NCI-H1694 (cell line): ENCODE results near the gene CHST11.

Source experiments
- DNase-seq: peaks from one replicate; lab custom pipeline; 2025; lab: John Stamatoyannopoulos, UW

The CHST11 gene

DNA sequence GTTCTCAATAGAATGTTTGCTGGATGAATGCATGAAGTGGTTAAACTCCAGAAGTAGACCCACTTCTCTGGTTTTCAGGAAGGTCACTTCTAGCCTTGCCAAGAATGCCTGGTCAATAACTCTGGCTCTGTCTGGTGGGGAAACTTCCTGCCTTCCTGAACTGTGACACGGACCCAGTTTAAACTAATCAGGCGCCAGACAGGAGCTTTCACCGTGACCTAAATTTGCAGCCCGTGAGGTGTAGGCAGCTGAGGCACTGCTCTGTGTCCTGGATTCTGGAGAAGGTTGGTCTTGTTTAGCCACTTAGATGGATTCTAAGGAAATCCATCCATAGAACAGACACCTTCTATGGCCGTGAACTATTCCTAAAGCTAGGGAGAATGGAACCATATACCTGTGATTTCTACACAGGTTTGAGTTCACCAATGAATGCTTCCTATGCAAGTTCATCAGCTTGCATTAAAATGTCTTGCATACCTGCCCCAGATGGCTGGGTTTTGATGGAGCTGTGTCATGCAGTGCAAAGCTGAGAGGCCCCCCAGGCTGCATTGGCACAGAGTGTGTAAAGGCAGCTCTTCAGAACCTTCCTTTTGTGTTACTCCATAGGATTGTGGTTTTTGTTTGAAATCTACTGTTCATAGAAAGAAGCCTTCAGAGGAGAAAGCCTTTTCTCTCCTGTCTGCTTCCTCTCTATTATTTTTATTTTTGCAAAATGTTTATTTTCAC, 4.4 kb downstream of the CHST11 start:
- DNase-seq: no peak

DNA sequence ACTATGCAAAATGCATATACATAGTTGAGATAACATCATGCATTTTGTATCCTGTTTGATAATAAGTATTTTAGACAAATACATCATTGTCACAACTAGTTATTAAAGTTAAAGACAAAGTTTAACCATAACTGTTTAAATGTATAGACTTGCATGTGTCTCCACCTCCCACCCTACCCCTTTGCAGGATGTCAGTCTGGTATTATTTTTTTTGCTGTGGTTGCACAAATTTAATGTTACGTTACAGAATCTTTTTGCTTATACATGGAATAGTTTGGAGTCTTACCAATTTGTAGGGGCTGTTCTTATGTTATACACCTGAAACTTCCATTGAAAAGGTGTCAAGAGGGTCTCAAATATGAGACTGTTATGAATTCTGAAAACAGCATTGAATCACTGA, 5.6 kb downstream of the CHST11 start:
- DNase-seq: no peak

DNA sequence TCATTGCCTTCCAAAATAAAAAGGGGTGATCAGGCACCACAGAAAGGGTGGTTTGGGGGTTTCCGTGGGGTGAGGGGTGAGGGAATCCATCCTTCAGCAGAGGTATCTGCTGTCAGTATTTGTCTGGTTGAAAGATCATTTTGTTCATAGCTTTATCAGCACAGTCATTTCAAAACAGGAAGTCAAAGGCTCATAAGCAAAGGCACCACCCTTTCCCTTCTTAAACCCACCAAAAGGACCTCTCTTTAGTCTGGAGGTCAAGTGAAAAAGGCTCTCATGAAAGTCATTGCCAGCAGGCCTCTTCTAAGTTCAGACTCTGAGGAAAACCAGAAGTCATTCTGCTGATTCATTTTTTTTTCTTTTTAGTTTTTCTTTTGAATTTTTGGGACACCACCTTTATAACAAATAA, 6.2 kb downstream of the CHST11 start:
- DNase-seq: no peak

DNA sequence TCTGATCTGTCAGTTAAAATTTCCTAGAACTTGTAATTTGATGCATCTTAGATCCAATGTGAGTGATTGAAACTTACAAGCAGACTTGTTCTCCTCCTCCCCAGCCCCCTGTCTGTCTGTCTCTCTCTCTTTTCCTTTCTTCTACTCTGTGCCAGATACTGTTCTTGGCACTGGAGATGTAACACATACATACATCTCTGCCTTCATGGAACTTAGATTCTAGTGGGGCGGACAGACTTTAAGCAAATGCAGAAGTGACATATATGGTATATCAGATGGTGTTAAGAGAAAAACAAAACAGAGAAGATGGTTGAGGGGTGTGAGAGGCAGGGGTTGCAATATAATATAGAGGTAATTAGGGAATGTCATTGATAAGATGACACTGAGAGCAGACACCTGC, 6.6 kb downstream of the CHST11 start:
- no peak for DNase-seq

DNA sequence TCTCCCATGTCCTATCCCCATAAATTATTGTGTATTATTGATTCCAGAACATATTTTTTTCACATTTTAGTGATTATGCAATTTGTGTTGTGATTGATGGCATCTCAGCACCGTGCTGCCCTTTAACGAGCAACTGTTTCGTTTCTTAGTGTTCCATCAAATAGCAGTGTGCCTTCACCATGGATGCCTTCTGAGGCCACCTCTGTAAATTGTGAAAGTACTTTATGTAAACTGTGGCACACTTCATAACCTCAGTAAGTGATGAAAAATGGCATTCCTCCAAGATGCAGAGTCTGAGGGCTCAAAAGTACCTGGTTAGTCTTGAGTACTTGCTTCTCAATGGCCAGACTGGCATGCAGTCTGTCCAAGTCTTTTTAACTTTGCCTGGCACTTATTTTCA, 8.2 kb downstream of the CHST11 start:
- DNase-seq: no peak

DNA sequence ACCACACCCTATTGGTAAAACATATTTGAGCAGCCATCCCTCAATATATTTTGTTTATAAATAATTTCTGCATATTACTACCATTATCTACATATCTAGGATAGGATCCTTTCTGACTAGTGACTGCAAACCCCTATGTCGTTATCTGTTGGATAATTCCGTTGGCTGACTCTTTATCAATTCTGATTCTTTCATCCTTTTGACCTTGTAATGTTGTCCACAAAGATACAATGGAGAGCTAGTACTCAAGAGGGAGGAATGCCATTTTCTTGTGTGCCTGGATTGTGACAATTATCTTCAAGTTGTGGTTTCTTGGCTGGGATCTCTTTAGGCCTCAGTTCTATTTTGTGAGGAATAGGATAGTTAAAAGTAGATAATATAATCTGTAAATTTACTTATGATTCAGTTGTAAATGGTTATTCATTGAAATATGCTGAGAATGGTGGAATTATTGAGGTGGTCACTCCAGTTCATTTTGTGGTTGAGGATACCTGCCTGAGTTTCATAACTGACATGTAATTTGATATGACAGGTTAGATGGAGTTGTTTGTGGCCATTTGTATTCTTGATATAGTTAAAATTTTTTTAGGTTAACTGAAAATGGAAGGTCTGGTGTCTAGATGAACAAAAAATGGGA, 10.1 kb downstream of the CHST11 start:
- no peak for DNase-seq

DNA sequence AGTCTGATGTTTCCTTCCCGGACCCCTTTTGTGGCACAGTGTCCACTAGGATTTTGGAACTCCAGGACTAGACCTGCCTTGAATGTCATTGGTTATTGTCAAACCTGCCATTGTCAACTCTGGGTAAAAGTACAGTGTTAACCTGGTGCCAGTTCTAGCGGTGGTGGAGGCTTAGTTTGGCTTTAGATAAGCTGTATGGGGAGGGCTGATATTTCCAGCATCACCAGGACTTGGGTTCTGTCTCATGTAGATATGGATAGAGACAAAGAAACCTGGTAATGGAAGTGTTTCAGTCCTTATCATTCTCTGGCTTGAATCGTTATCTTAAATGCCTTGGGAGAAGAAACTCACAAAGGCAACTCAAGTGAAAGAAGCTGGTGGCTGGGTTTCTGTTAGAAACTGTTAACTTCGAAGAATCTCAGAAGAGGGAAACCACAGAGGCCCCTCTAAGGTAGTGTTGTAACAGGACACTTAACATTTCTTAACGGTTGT, 10.6 kb downstream of the CHST11 start:
- DNase-seq: no peak

DNA sequence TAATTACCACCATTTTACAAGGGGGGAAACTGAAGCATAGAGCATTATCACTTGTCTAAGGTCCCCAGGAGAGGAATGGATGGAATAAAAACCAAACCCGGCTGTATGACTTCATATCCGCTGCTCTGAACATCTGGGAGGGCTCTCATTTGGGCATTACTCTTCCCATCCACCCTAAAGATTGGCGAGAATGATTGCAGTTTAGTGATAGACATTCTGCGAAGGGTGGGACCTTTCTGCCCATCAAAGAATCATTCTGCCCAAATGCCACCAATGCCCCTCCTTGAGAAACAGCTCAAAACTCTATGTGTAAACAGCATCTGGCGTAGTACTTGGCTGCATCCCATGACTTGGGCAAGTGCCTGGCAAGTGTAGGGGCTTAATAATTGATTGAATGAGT, 11.6 kb downstream of the CHST11 start:
- no peak for DNase-seq

DNA sequence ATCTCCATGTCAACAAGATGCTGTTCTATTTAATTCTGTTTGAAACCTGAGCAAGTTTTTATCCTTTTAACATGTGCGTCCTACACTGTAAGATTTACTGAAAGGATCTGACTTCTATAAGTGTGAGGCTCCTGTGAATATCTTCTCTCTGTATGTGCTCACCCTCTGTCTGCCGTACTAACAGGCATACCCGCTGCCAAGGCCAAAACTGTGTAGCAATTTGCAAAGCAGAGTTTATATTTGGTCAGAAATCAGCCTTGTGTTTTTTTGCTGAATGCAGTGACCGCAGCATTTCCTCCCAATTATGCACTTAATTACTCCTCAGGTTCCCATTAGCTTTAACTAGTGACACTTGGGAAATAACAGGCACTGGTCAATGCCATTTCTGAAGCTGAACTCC, 12.3 kb downstream of the CHST11 start:
- DNase-seq: no peak

DNA sequence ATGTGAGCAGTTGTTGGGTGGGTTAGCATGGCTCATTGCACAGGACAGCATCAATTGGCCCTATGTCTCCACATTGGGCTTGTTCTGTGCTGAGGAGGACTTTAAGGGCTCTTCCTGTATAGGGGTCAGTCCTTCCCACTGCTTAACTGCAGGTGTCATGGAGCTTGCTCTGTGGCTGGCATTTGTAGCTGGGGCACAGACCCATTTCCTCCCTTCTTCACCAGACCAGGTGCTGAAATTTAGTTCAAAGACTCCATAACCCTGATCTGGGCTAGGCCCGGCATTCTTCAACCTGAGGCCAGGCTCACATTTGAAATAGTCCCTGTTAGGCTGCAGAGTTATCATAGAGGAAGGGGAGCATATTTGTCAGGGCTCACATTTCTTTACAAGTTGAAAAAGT, 12.8 kb downstream of the CHST11 start:
- no peak for DNase-seq

DNA sequence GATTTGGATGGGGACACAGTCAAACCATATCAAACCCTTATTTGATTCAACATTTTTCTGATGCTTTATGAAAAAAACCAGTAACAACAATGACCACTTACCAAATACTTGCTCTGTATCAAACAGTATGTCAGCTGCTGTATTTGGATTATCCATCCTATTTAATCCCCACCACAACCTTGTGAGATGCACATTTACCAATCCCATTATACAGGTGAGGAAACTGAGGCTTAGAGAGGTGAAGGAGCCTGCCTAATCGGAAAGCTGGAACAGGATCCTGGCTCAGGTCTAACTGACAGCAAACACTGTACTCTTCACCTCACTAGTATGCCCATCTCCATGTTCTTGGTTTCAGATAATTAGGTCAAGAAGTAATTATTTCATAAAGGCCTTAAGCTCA, 13.8 kb downstream of the CHST11 start:
- no peak for DNase-seq

DNA sequence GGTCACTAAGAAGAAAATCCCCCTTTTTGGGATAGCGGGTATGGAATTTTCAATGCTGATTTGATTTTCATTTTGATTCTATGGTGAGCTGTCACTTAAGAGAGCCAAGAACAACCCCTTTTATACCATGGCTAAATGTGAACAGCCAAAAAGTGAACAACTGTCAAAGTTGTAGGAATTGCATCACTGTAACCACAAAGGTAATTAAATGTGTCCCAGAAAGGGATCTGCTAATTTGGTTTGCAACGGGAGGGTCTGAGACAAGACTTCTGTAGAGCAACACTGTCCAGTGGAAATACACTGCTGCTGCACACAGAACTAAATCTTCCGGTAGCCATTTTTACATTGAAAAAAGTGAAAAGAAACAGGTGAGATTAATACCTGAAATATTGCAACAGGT, 14.6 kb downstream of the CHST11 start:
- DNase-seq: no peak

DNA sequence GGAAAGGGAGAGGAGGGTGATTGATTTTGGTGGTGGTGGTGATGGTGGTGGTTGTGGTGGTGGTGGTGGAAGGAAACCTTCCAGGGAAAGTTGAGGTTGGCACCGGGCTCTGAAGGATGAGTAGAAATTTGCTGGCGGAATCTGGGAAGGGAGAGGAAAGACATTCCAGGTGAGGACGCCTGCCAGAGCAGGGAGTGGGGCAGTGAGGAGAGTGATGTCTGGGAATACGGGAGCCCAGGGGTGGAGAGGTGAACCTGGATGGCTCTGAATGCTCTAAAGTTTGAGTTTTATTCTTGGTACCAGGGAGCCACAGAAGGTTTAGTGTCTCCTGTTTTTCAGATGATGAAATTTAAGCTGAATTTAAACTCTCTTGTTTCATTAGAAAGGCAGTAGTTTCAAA, 16.0 kb downstream of the CHST11 start:
- no peak for DNase-seq

DNA sequence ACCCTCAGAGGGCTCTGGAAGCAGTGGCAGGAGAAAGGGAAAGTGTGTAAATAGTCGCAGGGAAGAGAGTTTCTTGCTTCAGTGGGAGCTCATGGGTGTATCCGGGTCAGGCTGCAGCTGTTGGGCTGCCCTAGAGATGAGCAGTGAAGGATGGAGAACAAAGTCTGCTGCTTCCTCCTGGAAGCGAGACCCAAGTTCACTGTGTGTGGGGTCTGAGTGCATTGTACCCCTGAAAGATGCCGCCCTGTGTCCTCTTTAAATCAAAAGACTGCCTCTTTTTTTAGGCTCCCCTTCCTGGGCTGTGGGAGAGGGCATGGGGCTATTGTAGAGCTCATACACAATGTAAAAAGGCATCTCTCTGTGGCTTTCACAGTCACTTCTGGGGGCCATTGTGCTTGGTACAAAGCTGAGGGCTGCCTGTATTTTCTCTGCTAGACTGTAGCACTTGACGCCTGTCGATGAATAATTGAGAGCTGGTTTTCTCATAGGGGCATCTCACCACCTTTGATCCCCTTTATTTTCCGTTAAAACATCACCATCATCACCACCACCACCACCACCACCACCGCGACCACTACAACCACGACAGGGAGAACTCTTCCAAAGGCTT, 16.7 kb downstream of the CHST11 start:
- no peak for DNase-seq

DNA sequence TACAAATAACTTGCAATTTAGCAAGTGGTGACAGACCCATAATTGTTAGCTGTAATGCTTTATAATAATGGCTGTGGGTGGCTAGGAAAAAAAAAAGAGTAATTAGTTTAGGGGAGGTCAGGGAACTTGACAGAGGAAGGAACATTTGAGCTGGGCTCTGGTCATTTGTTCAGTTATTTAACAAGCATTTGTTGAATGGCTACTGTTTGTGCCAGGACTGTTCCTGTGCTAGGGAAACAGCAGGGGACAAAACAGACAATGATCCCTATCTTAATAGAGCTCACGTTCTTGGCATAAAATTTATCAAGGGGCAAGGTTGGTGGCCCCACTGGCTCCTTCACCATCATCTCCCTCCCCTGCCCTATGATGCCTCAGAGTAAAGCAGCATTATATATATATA, 18.5 kb downstream of the CHST11 start:
- no peak for DNase-seq

DNA sequence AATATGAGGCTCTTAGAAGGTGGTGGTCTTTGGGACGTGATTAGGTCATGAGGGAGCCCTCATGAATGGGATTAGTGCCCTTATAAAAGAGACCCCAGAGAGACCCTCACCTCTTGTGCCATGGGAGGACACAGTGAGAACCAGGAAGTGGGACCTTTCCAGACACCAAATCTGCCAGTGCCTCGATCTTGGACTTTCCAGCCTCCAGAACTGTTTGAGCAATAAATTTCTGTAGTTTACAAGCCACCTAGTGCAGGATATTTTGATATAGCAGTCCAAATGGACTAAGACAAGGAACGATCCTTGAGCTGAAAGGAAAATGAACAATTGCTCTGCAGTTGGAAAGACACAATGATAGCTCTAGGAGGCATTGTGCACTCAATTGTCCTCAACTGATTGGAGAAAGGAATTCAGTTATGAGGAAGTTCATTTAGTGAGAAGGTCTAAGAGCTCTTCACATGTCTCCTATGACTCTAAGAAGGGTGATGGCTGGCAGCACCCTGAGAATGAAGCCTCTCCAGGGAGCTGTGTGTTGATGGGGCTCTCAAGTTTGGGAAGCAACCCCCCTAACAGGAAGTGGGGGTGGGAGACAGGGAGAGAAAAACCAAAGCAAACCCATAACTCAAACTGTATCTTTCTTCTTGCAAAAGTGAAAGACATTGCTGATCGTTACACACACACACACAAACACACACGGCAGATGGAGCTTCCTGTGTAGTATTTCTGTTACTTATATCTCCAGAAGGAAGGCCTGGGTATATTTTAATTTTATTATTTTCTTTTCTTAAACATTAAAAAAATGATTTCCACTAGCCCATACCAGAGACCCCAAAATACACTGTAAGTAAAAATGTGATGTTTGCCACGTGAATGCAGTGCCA, 21.0 kb downstream of the CHST11 start:
- DNase-seq: no peak

DNA sequence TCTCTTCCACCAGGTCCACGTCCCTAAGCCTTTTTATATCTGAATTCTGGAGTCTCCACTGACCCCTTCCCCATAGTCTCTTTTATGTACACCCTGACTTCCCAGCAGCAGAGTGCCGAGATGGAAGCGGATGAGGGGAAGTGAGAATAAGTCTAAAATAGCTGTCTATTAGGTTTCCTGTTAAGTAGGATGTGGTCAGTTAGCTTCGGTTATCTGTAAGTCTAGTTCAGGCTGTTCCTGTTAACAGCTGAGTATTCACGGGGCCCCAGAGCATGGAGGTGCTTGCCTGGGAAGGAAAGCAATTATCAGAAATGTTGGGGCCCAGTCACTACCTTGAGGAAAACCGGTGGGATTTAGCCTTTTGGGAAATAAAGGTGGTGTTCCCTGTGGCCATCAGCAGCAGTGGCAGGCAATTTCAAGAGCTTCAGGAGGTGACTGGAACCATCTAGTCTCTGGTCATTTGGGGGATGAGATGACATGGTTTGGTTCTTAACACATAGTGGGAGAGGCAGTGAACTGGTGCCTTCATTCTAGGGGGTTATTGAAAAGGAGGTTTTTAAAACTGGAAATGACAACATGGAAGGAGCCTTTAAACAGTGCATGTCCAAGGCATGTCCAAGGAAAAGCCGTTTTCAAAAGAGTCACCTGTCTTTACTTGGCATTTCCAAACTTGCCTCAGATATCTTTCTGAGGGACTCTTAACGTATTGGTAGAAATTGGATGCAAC, 21.8 kb downstream of the CHST11 start:
- DNase-seq: no peak

DNA sequence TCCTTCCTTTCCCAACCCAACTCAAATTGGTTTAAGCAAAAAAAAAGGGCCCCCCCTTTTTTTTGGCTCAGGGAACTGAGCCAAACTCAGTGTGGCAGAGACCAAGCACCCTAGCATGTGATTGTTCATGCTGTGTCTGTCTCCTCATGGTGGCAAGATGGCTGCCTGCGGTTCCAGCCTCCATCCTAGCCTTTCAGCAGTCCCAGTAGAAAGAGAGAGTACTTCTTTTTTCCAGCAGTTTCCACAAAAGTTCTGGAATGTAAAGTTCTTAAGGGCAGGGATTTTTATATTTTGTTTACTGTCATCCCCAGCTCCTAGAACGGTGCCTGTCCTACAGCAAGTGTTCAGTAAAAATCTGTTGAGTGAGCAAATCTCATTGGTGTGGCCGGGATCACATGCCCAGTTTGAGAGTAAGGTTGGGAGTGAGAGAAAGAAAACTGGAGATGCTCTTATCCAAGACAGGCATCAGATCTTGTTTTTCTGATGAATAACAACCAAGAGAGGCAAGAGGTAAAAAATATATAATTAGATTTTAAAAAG, 22.4 kb downstream of the CHST11 start:
- DNase-seq: no peak

DNA sequence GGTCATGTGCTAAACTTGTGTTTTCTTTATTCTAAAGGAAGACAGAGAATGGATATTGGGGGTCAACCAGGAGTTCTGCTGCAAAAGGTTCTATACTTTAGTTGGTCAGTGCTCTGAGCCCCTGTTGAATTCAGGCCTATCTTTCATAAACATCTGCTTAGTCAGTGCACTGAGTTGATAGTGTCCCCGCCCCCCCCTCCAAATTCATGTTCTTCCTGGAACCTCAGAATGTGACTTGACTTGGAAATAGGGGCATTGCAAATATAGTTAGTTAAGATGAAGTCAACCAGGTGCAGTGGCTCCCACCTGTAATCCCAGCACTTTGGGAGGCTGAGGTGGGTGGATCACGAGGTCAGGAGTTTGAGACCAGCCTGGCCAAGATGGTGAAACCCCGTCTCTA, 23.3 kb downstream of the CHST11 start:
- no peak for DNase-seq

DNA sequence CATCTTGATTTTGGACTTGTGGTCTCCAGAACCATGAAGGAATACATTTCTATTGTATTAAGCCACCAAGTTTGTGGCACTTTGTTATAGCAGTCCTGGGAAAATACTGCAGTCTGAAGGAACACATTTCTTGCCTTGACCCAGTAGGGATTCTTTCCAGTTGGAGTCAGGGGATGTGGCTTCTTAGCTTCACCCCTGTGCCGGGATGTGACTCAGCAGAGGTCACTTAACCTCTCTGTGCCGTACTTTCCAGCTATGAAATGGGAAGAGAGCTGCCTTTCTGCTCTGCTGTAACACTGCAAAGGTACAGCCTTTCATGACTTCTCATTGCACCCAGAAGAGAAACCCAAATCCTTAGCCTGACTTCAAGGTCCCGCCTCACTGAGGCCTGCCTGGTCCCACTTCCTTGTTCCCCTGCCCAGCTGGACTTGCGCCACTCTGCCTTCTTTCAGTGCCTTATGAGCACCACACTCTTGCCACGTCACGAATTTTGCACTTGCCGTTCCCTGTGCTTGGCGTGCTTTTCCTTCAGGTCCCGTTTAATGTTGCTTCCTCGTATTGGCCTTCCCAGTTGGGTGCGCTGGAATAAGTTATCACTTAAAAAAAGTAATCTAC, 24.2 kb downstream of the CHST11 start:
- no peak for DNase-seq

DNA sequence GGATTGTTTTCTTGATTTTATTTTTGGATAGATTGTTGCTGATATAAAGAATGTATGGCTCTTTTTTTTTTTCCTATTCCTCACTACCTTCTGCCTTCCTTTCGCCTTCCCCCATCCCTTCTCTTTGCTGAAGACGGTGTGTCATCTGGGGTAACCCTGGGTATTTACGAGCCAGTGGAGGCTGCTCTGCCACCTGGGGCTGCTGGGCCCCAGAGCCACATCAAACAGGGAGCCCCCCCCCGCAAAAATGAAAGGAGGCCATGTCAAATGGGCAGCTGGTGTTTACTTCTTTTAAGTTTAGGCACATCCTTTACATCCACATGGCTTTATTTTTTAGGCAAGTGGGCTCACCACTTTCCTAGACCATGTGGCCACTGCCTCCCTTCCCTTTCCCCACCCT, 25.4 kb downstream of the CHST11 start:
- no peak for DNase-seq
